Measurements from ENCODE around the gene GREB1.

GREB1 gene

GRCh38 chr2:11590193-11590592 lies 56.3 kb downstream of the GREB1 start:
- no peak for TF ChIP-seq CTCF (IDR thresholded peaks at IDR 0.05)
- Histone ChIP-seq H3K9me3 (no peaks in the 10 kb centered on the region), H3K27ac (no peak overlapping the region), H3K4me3 (ENCODE audit: low read depth in 1 of 2, low read length in 1 of 2) (no peak overlapping the region), H3K27me3 (no peaks in the 10 kb centered on the region), H3K36me3 (no peaks in the 10 kb centered on the region), H3K4me1 (ENCODE audit: control insufficient read depth in 1 of 2, insufficient read depth in 1 of 2, low read depth in 1 of 2, low read length in 1 of 2) (no peaks in the 10 kb centered on the region)

- H3K4me3 ChIP-seq (ENCODE audit: low read depth in 1 of 2, low read length in 1 of 2): no peak overlapping the region
- no peaks in the 10 kb centered on the region for H3K36me3 ChIP-seq
- no peak overlapping the region for H3K27ac ChIP-seq
- TF ChIP-seq CTCF (IDR thresholded peaks at IDR 0.05): no peak
- H3K4me1 ChIP-seq (ENCODE audit: control insufficient read depth in 1 of 2, insufficient read depth in 1 of 2, low read depth in 1 of 2, low read length in 1 of 2): no peaks in the 10 kb centered on the region
- no peaks in the 10 kb centered on the region for H3K9me3 ChIP-seq
- no peaks in the 10 kb centered on the region for H3K27me3 ChIP-seq
These were observed 57.2 kb downstream of the GREB1 start for GRCh38 chr2:11591091-11591490.

GRCh38 chr2:11592671-11593574 lies 59.1 kb downstream of the GREB1 start:
- no peak for TF ChIP-seq CTCF (IDR thresholded peaks at IDR 0.05)
- H3K27ac ChIP-seq: no peak overlapping the region
- H3K36me3 ChIP-seq: no peaks in the 10 kb centered on the region
- H3K9me3 ChIP-seq: no peaks in the 10 kb centered on the region
- no peaks in the 10 kb centered on the region for H3K4me1 ChIP-seq (ENCODE audit: control insufficient read depth in 1 of 2, insufficient read depth in 1 of 2, low read depth in 1 of 2, low read length in 1 of 2)
- no peak overlapping the region for H3K4me3 ChIP-seq (ENCODE audit: low read depth in 1 of 2, low read length in 1 of 2)
- H3K27me3 ChIP-seq: no peaks in the 10 kb centered on the region

GRCh38 chr2:11596801-11597200 lies 63.0 kb downstream of the GREB1 start:
- no peaks in the 10 kb centered on the region for H3K36me3 ChIP-seq
- TF ChIP-seq CTCF (IDR thresholded peaks at IDR 0.05): no peak
- H3K27ac ChIP-seq: no peak overlapping the region
- H3K27me3 ChIP-seq: no peaks in the 10 kb centered on the region
- no peaks in the 10 kb centered on the region for H3K9me3 ChIP-seq
- no peak overlapping the region for H3K4me3 ChIP-seq (ENCODE audit: low read depth in 1 of 2, low read length in 1 of 2)
- H3K4me1 ChIP-seq (ENCODE audit: control insufficient read depth in 1 of 2, insufficient read depth in 1 of 2, low read depth in 1 of 2, low read length in 1 of 2): no peaks in the 10 kb centered on the region

- Histone ChIP-seq H3K27ac (no peak overlapping the region), H3K4me1 (ENCODE audit: control insufficient read depth in 1 of 2, insufficient read depth in 1 of 2, low read depth in 1 of 2, low read length in 1 of 2) (no peaks in the 10 kb centered on the region), H3K36me3 (no peaks in the 10 kb centered on the region), H3K27me3 (no peaks in the 10 kb centered on the region), H3K9me3 (no peaks in the 10 kb centered on the region), H3K4me3 (ENCODE audit: low read depth in 1 of 2, low read length in 1 of 2) (no peak overlapping the region)
- no peak for TF ChIP-seq CTCF (IDR thresholded peaks at IDR 0.05)
These were observed 63.8 kb downstream of the GREB1 start for GRCh38 chr2:11597538-11598225.
